ENCODE measurements around the gene MTMR10.
A peak's percentile ranks its signal among the peaks of the same experiment; 100 is the strongest.

MTMR10 gene

DNA sequence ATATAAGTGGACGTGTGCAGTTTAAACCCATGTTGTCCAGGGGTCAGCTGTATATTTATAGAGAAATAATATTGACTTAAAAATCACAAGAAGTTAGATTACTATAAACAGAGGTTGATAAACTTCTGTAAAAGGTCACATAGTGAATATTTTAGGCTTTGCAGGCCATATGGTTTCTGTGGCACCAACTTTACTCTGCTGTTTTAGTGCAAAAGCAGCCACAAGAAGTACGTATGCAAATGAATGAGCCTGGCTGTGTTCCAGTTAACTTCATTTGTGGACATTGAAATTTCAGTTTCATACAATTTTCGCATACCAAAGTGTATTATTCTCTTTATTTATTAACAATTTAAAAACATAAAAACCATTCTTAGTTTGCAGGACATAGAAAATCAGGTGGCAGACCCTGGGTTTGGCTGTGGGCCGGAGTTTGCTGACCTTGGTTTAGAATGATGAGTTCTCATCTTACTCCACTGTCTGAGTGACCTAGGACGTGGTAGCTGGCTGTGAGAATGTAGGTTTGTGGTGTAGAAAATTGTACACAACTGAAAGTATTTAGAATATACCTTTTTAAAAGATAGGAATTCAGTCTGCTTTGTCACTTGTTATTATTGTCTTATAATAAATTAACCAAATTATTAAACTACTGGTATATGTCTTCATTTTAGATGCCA, 71.4 kb downstream of the MTMR10 start:
- DNase-seq (ENCODE audit: low spot score), result no peak

DNA sequence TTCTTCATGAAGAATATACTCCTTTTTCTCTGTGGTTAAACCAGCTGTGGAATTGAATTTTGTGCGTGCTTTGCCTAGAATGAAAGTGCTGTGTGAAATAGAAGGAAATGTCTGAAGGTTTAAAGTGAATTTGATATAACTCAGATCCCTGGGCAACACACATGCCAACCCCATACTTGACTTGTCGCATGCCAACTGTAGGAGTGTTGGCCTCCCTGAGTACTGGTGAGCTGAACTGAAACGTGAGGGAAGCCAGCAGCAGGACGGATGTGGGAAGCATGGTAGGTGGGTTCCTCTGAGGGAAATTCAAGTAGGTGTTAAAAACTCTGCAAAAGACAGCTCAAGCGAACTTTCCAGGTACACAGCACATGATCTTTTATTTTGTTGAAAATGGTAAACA, 73.1 kb downstream of the MTMR10 start:
- DNase-seq (ENCODE audit: low spot score), result no peak

DNA sequence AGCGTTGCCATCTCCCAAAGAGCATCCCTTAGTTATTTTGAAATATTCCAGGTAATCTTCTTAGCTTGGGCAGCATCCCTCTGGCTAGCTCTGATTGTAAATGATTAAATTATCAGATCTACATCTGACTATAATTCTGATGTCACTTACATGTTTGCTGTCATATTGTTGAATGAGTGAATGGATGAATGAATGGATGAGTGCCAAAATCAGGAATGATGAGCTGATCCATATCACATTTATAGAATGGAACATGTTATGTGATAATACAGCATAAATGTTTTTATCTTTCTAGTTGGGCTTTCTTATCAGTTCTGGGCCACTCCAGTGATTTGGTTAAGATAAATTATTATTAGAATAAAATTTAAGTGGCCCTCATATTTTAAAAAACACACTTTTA, 73.8 kb downstream of the MTMR10 start:
- DNase-seq (ENCODE audit: low spot score), result no peak

DNA sequence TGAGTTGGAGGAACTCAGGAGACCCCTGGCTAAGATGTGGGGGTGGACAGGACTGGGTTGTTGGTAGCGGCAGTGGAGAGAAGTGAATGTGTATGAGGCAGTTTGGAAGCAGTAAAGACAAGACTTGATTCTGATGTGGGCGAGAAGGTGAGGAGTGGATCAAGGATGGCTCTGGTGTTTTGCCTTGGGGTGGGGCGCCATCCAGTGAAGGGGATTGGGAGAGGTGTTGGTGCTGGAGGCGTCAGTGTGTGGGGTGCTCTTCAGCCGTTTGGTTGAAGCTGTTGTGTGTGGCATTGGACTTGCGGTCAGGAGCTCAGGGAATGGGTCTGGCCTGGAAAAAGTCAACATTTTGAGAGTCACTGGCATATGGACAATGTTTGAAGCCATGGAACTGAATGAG, 74.4 kb downstream of the MTMR10 start:
- no peak for DNase-seq (ENCODE audit: low spot score)

DNA sequence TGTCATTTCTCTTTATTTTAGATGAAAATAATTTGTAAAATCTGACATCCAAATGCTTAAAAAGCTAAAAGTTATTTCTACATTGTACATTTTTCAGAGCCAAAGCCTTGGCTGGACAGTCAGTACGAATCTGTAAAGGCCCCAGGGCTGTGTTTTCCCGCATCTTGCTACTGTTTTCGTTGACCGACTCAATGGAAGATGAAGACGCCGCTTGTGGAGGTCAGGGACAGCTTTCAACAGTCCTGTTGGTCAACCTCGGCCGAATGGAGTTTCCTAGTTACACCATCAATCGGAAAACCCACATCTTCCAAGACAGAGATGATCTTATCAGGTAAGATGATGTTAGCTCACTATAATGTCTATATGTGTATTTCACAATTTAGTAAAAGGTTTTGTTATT, 77.7 kb downstream of the MTMR10 start:
- no peak for DNase-seq (ENCODE audit: low spot score)

DNA sequence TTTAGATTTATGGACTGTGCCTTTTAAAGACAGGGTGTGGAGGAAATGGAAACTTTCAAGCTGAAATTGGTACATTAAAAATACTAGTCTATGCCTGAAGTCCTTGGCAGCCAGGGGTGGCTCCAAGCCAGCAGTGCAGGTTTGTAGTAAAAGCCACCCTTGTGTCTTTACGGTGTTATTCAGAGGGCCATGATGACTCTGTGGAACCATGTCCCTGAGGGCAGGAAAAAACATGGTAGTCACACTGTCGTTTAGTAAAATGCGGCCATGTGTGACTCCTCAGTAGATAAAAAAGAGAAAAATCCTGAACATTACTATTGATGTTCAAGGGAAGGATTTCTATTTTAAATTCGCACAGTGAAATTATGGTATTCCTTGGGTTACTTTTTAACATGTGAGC, 85.1 kb downstream of the MTMR10 start:
- no peak for DNase-seq (ENCODE audit: low spot score)

DNA sequence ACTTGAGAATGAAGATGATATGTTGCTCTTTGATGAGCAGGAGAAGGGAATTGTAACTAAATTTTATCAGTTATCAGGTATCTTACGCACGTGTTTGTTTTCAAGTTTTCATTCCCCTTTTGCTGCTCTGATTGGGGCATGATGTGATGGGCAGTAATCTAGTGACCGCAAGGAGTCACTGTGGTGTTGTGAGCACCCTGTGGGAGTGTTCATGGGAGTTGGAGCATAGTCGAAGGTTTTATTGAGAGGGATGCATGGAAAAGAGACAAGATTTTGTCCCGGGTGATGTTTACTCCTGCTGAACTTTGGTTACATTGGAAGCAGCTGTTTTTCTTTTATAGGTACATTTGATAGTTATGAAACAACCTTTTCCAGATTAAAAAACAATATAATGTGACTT, 85.6 kb downstream of the MTMR10 start:
- DNase-seq (ENCODE audit: low spot score), result no peak

DNA sequence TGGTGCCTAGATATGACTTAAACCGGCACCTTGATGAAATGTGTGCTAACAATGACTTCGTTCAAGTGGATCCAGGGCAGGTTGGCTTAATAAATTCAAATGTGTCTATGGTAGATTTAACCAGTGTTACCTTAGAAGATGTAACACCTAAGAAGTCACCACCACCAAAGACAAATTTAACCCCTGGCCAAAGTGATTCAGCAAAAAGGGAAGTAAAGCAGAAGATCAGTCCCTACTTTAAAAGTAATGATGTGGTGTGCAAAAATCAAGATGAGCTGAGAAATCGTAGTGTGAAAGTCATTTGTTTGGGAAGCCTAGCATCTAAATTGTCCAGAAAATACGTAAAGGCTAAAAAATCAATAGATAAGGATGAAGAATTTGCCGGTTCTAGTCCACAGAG, 86.6 kb downstream of the MTMR10 start:
- DNase-seq (ENCODE audit: low spot score), result no peak

DNA sequence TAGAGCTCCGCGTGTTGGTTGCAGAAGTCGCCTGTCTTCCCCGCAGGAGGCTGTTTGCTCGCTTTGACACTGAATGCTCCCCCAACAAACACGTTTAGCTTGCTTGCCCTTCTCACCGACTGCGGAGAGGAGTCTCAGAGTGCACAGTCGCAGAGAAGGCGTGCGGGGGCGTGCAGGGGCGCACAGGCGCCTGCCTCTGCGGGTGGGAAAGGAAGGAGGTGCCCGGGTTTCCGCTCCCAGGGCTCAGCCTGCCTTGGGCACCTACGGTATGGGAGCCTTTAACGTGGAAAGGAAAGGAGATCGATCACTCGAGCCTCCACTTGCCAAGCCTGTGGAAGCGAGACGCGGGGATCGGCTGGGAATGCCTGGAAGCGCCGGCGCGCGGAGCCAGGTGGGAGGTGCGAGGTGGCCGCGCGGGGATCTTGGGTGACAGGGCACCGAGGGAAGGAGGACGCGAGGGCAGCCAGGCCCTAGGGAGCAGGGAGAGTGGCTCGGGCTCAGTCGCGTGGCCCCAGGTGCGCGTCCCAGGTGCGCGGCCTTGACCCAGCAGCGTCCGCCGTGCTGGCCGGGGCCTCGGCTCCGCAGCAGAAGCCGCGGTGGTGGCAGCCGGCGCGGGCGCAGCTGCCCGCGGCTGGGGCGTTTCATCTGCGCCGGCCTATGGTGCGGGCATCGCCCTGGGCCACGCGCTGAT, 87.8 kb downstream of the MTMR10 start, which contains the start of gene FAN1:
Gene FAN1 (plus strand): TSS at position 419 of the 691 bp plus-strand sequence. CDS start 749 bp downstream, outside the sequence.
- peak; percentile 92 for DNase-seq (ENCODE audit: low spot score)

DNA sequence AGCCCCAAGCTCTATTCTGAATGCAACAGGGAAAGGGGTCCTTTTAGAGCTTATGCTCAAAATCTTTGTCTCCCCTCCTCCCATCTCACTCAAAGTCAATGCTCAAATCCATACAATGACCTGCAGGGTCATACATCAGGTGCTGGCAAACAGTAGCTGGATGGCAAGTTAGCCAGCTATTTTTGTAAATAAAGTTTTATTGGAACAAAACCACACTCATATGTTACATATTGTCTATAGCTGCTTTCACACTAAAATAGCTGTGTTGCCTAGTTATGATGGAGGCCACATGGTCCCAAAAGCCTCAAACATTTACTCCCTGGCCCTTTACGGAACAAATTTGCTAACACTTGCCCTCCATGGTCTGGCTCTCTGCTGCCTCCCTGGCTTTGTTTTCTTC, 89.5 kb downstream of the MTMR10 start:
- DNase-seq (ENCODE audit: low spot score), result no peak

DNA sequence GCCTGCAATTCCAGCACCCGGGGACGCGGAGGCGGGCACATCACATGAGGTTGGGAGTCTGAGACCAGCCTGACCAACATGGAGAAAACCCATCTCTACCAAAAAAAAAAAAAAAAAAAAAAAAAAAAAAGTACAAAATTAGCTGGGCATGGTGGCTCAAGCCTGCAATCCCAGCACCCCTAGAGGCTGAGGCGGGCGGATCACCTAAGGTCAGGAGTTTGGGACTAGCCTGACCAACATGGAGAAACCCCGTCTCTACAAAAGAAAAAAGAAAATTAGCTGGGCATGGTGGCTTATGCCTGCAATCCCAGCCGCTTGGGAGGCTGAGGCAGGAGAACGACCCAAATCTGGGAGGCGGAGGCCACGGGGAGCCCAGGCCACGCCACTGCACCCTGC, 95.2 kb downstream of the MTMR10 start:
- DNase-seq (ENCODE audit: low spot score), result no peak

DNA sequence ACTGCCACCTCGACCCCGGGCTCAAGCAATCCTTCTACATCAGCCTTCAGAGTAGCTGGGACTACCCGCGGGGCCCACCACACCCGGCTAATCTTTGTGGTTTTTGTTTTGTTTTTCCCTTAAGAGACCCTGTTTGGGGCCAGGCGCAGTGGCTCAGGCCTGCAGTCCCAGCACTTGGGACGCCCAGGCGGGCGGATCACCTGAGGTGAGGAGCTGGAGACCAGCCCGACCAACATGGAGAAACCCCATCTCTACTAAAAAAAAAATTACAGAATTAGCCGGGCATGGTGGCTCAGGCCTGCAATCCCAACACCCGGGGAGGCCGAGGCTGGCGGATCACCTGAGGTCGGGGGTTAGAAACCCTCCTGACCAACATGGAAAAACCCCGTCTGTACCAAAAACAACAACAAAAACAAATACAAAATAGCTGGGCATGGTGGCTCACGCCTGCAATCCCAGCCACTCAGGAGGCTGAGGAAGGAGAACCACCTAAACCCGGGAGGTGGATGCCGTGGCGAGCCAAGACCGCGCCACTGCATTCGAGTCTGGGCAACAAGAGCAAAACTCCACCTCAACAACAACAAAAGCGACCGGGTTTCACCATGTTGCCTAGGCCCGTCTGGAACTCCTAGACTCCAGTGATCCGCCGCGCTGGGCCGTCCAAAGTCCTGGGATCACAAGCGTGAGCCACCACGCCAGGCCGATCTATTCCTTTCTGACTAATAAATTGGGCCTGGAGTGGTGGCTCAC, 95.8 kb downstream of the MTMR10 start:
- no peak for DNase-seq (ENCODE audit: low spot score)

DNA sequence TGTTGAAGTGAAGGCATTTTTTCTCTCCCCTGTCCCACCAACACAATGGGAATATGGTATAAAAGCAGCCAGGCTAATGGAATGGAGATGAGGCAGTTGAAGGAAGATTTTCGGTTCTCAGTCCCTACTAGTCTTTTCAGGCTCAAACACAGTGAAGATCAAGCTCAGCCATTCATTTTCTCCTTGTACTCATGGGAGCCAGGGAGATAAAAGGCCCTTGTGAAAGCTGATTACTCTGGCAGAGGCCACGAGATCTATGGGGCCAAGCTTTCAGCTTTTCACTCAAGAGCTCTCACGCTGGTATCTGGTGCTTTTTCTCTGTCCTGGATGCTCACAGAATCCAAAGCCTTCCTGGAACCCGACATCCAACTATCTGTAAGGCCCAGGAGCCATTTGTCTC, 102.2 kb downstream of the MTMR10 start:
- no peak for DNase-seq (ENCODE audit: low spot score)

Data from RKO (cell line).